Activated CD8-positive, alpha-beta memory T cell treated with anti-CD3 and anti-CD28 coated beads, Interleukin-2, amount 50 U/mL, for 4 hours (primary cell): Measurements from ENCODE around the gene NR2F1-AS1.
"Not testable (repeated sequence)": the region's sequence is repeated elsewhere in the genome, so short reads cannot be mapped to it uniquely, and the experiment has no call there.

Experiments used
- DNase-seq: peaks from one replicate; pipeline ENCODE4 v3.0.0-alpha.2; 2020

NR2F1-AS1 gene

DNA sequence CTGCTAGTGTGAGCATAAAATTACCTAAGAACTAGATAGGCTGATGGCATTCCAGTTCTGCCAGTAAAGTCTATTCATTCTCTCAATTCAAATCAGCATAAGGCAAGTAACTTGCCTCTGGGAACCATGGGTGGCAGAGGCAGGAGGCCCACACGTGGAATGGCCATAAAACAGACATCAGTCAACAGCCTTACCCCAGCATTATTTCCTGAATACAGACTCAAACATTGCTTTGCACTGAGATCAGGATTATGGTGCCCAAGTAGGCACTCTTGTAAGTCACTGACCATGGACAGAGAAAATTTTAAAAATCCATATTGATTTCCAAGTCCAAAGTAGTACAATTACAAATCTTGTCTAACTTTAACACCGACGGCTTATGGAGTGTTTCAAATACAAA is 157.7 kb downstream of the NR2F1-AS1 start:
- DNase-seq: no peak

- no peak for DNase-seq
These were observed 158.3 kb downstream of the NR2F1-AS1 start for GRCh38 chr5:93422652-93423280.

DNA sequence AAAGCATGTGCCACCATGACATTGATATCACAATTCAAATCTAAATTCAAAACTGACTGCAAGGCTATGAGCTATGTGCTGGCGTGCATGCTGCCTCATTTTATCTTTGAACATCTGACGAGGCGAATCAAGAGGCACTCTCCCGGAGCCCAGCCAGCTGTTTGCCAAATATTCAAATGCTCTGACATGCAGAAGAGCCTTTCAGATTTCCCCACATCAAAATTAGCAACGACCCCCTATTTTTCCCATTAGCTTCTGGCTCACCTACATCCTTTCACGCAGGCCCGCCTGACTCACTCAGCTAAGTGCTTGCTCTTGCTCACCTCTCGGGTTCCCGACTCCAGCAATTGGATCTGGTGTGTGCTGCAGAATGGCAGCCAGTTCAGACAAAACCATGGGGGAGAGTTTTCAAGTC is 159.0 kb downstream of the NR2F1-AS1 start:
- no peak for DNase-seq

GRCh38 chr5:93421468-93421867 is 159.6 kb downstream of the NR2F1-AS1 start:
- no peak for DNase-seq

GRCh38 chr5:93417490-93417889 is 163.5 kb downstream of the NR2F1-AS1 start:
- DNase-seq: no peak

GRCh38 chr5:93415819-93416218 is 165.2 kb downstream of the NR2F1-AS1 start:
- DNase-seq: no peak

GRCh38 chr5:93411716-93412115 is 169.3 kb downstream of the NR2F1-AS1 start:
- DNase-seq: no peak

DNA sequence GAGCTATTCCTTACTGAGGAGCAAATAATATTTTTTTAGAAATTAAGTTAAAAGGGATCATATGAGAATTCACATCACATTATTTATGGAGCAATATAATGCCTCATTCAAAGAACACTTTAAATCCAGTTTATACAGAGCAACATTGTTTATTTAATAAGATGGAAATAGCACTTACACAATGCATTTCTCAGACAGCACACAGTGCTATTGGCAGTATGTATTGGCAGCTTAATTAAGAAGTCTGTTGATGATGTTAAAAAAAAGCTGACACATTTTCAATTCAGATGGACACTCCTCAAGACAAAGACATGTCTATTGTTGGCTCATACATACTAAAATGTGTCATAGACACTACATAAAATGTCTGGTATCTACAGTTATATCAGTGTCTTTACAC is 171.3 kb downstream of the NR2F1-AS1 start:
- no peak for DNase-seq

- DNase-seq: no peak
These were observed 173.6 kb downstream of the NR2F1-AS1 start for GRCh38 chr5:93407454-93407853.

DNA sequence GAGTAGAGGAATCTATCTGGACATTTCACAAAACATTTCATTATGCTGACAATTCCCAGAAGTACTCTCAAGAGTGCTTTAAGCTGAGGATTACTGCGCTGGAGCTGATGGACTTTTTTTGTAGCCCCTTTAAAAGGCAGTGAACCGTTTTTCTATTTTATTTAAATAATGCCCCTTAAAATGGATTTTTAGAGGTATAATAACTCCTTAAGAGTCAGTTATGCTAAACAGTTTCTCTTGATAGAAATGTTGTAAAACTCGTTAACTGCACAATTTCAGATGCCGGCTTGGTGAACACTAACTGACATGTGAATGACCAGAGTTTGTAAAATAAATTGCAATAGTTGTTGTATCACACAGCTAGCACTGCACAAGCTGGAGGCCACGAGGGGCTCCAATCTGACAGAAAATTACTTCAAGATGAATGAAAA is 174.0 kb downstream of the NR2F1-AS1 start:
- DNase-seq: no peak

DNA sequence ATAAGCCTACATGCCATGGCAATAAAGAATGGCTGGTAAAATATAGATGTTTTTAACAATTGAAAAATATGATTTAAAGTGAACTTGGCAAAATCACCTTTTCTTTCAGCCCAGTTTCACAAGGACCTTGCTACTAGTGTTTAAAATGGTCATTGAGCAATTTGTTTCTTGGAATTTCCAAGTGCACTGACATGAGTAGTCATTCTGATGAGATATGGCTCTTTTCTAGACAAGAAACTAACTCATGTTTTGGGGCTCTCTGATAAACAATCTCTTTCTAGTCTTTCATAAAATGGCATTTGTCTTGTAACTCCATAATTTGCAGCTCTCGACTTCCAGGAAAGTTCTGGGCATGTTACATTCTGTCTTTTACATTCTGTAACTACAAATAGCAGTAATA is 176.8 kb downstream of the NR2F1-AS1 start:
- no peak for DNase-seq

DNA sequence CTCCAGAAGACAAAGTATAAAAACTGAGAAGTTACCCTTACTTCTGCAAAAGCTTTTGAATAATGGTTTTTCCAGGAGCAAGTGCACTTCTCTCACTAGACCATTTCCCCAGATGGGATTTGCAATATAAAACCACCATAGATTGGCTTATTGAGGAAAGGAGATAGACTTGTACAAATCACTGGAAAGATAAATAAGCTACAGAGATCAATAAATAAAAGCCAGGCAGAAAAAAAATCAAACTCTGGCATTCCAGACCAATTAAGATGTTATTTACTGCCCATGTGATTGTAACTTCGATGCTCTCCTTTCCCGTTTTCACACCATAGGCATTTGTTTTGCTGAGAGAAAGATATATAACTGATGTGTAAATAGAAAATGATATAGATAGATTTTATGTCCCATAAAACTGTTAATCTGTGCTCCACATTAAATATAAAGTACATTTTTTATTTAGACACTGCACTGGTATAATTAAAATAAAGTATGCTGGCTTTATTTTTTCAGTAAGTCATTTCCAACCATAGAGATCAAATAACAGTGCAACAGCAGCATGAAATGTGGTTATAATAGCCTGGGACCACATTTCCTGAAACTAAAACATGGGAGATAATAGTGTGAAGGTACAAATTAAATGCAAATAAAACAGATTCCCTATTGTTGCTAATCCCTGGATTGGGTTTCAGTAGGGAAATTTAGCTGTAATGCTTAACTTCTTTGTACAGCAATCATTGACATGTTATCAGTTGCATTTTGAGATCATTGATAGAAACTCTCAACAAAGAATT is 177.7 kb downstream of the NR2F1-AS1 start:
- no peak for DNase-seq

- DNase-seq: no peak
These were observed 178.6 kb downstream of the NR2F1-AS1 start for GRCh38 chr5:93402451-93402850.

- DNase-seq: no peak
These were observed 179.3 kb downstream of the NR2F1-AS1 start for GRCh38 chr5:93401634-93402213.

DNA sequence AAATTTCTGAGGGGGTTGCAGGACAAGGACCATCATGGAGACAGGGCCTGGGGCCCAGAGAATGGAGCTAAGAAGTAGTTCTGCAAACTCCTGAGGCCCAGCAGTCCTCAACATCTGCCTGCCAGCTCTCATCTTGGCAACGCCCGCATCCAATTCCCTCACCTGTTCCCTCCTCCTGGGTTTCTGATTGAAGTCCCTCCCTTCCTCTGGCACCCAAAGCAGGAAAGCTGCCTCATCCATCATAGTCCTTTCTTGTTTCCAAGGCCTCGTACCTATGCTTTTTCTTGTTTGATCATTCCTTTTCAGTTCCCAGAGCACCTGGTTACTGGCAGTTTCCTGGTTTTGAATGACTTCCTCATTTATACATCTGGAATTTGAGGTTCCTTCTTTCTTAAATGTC is 181.3 kb downstream of the NR2F1-AS1 start:
- no peak for DNase-seq

- no peak for DNase-seq
These were observed 185.0 kb downstream of the NR2F1-AS1 start for GRCh38 chr5:93395971-93396379.

GRCh38 chr5:93395010-93395409 is 186.0 kb downstream of the NR2F1-AS1 start:
- no peak for DNase-seq

- DNase-seq: no peak
These were observed 186.7 kb downstream of the NR2F1-AS1 start for GRCh38 chr5:93394301-93394700.

DNA sequence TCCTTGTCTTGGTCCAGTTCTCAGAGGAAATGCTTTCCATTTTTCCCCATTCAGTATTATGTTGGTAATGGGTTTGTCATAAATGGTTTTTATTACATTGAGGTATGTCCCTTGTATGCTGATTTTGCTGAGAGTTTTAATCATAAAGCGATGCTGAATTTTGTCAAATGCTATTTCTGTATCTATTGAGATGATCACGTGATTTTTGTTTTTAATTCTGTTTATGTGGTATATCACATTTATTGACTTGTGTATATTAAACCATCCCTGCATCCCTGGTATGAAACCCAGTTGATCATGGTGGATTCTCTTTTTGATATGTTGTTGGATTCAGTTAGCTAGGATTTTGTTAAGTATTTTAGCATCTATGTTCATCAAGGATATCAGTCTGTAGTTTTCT is 189.8 kb downstream of the NR2F1-AS1 start:
- DNase-seq: not testable (repeated sequence)

DNA sequence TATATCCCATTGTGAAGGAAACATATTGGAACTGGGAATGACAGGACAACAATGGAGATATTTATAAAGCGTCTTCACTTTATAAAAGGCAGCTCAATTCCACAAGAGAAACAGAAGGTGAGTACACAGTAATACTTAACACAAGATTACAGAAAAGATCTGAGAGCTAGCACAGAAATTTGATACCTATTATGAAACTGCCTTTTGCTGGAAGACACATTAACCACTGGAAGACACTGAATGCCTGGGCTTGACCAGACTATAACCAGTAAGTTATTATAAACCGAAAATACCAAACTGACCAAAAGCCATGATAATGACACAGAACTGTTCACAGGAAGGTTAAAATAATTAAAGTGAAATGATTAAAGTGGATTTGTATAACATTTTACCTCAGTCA is 195.4 kb downstream of the NR2F1-AS1 start:
- no peak for DNase-seq

DNA sequence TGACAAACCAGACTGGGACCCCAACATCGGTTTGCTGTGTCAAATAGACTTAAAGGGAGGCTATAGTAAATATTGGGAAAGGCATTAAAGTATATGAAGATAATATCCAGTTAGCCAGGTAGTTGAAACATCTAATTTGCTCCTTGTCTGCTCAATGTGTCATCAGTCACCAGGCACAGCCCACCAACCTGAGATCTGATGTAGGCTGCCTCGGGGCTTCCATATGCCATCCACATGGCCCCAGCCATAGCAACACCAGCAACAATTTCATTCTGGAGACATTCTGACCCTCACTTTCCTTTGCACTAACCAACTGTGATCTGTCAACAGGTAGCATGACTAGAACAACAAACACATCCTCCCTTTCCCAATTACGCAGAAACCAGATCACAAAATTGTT is 196.0 kb downstream of the NR2F1-AS1 start:
- no peak for DNase-seq

- no peak for DNase-seq
These were observed 197.0 kb downstream of the NR2F1-AS1 start for GRCh38 chr5:93384026-93384425.

- no peak for DNase-seq
These were observed 198.7 kb downstream of the NR2F1-AS1 start for GRCh38 chr5:93382188-93382825.

- DNase-seq: no peak
These were observed 200.0 kb downstream of the NR2F1-AS1 start for GRCh38 chr5:93381057-93381456.
